ENCODE data around the gene SPAG5. TPM values are rescaled to one million over a fixed set of nuclear protein-coding genes. Genes with fewer than 3 reads are reported as not detected.

The SPAG5 gene
- total RNA-seq, 1 donor from 2014 or later = 88.3 TPM

DNA sequence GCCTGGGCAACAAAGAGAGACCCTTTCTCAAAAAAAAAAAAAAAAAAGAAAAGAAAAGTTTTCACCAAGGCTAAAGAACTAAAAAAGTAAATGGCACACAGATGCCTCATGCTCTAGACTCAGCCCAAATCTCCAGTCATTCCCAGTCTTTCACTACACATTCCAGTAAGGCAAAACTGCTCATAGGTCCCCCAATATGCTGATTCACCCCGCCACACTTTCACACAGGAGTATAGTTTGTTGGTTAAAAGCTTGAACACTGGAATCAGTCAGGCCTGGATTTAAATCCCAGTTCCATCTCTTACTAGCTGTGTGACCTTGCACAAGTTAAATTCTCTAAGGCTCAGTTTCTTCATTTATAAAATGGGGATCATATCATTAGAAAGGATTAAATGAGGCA lies 29.4 kb downstream of the SPAG5 start:
- no peak for TF ChIP-seq CTCF (conservative IDR thresholded peaks at IDR 0.05)
- peak overlapping the region; percentile 96 for H3K4me3 Mint-ChIP-seq
- no peaks in the 10 kb centered on the region for H3K27me3 Mint-ChIP-seq
- no peak for DNase-seq (ENCODE audit: extremely low spot score, unreplicated experiment)
- H3K4me1 Mint-ChIP-seq (ENCODE audit: unreplicated experiment) = peaks cover 26% of the 10 kb centered on the region
- H3K27ac Mint-ChIP-seq = no peak overlapping the region
- H3K36me3 Mint-ChIP-seq = peaks cover 19% of the 10 kb centered on the region
- H3K9me3 Mint-ChIP-seq = no peaks in the 10 kb centered on the region

DNA sequence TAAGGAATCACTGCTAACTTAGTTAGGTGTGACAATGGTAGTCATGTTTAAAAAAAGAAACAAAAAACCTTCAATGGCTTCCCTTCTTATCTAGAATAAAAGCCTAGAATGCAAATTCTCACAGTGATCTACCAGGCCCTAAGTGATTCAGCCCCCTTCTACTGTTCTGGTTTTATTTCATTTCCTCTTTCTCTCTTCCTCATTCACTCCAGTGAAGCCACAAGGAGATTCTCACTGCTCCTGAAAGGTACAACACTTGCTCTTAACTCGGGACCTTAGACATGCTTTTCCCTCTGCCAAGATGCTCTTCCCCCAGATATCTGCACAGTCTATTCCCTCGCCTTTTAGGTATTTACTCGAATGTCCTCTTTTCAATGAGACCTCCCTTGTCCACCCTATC lies 31.2 kb downstream of the SPAG5 start:
- Mint-ChIP-seq H3K27ac (peak overlapping the region; percentile 12), H3K9me3 (no peaks in the 10 kb centered on the region), H3K36me3 (peaks cover 19% of the 10 kb centered on the region), H3K27me3 (no peaks in the 10 kb centered on the region), H3K4me3 (peak overlapping the region; percentile 29), H3K4me1 (ENCODE audit: unreplicated experiment) (peaks cover 26% of the 10 kb centered on the region)
- TF ChIP-seq CTCF (conservative IDR thresholded peaks at IDR 0.05) = no peak
- no peak for DNase-seq (ENCODE audit: extremely low spot score, unreplicated experiment)

DNA sequence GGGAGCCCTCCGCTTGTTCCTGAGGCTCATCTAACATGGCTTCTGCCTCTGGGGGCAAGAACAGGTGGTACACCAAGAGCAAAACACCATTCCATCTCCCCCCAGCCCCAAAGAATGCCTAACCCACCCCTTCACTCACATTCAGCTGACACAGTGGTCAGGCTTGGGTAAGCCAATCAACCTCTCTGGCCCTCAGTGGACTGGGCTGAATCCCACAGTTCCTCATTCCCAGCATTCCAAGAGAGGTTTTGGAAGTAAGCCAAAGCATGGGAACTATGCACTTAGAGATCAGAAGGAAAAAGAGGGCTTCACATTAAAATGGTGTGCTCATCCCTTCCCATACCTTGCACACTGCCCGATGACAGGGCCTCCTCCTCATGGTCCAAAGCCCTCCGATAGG lies 35.4 kb downstream of the SPAG5 start:
- Mint-ChIP-seq H3K27ac (no peak overlapping the region), H3K36me3 (peaks cover 25% of the 10 kb centered on the region), H3K4me3 (no peak overlapping the region), H3K27me3 (no peaks in the 10 kb centered on the region), H3K9me3 (no peaks in the 10 kb centered on the region), H3K4me1 (ENCODE audit: unreplicated experiment) (peaks cover 5% of the 10 kb centered on the region)
- no peak for DNase-seq (ENCODE audit: extremely low spot score, unreplicated experiment)
- no peak for TF ChIP-seq CTCF (conservative IDR thresholded peaks at IDR 0.05)

GRCh38 chr17:28555022-28555421 lies 43.8 kb downstream of the SPAG5 start:
- H3K27ac Mint-ChIP-seq = no peak overlapping the region
- no peaks in the 10 kb centered on the region for H3K9me3 Mint-ChIP-seq
- no peaks in the 10 kb centered on the region for H3K27me3 Mint-ChIP-seq
- peaks cover 19% of the 10 kb centered on the region for H3K4me1 Mint-ChIP-seq (ENCODE audit: unreplicated experiment)
- H3K36me3 Mint-ChIP-seq = peaks cover 33% of the 10 kb centered on the region
- TF ChIP-seq CTCF (conservative IDR thresholded peaks at IDR 0.05) = no peak
- DNase-seq (ENCODE audit: extremely low spot score, unreplicated experiment) = no peak
- peak overlapping the region; percentile 49 for H3K4me3 Mint-ChIP-seq

GRCh38 chr17:28554565-28554964 lies 44.3 kb downstream of the SPAG5 start:
- DNase-seq (ENCODE audit: extremely low spot score, unreplicated experiment) = no peak
- peaks cover 21% of the 10 kb centered on the region for H3K4me1 Mint-ChIP-seq (ENCODE audit: unreplicated experiment)
- TF ChIP-seq CTCF (conservative IDR thresholded peaks at IDR 0.05) = no peak
- H3K27me3 Mint-ChIP-seq = no peaks in the 10 kb centered on the region
- peaks cover 29% of the 10 kb centered on the region for H3K36me3 Mint-ChIP-seq
- H3K4me3 Mint-ChIP-seq = no peak overlapping the region
- H3K27ac Mint-ChIP-seq = no peak overlapping the region
- no peaks in the 10 kb centered on the region for H3K9me3 Mint-ChIP-seq

GRCh38 chr17:28553000-28553505 lies 45.8 kb downstream of the SPAG5 start:
- Mint-ChIP-seq H3K27ac (peak overlapping the region; percentile 80), H3K4me1 (ENCODE audit: unreplicated experiment) (peaks cover 25% of the 10 kb centered on the region), H3K4me3 (peak overlapping the region; percentile 97)

More at GRCh38 chr17:28553000-28553505, 45.8 kb downstream of the SPAG5 start:
- Mint-ChIP-seq H3K36me3 (peaks cover 29% of the 10 kb centered on the region), H3K9me3 (no peaks in the 10 kb centered on the region), H3K27me3 (no peaks in the 10 kb centered on the region)
- no peak for DNase-seq (ENCODE audit: extremely low spot score, unreplicated experiment)
- TF ChIP-seq CTCF (conservative IDR thresholded peaks at IDR 0.05) = no peak
